ENCODE data around the gene VPS13A.
"Not testable (repeated sequence)": the region's sequence is repeated elsewhere in the genome, so short reads cannot be mapped to it uniquely, and the experiment has no call there.

Gene VPS13A

DNA sequence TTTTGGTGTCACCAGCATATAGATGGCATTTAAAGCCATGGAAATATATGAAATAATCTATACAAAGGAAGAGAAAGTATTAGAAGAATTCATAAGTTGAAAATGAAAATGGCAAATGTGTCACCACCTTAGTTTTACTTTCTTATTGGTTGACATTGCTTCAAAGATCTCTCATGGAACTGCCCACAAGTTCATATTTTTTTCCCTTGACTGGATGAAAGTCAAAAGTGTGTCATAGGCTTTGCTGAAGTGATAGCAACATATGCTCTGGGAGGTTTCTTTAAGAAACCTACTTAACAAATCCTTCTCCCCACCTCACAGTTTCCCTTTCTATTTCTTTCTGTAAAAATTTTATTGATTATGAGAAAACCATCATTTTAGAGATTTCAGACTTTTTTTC, 127.2 kb downstream of the VPS13A start:
- no peak for DNase-seq (ENCODE audit: low read depth in 2 of 2)

GRCh38 chr9:77305622-77306400, 128.5 kb downstream of the VPS13A start:
- DNase-seq (ENCODE audit: low read depth in 2 of 2): no peak

GRCh38 chr9:77307166-77307565, 129.8 kb downstream of the VPS13A start:
- no peak for DNase-seq (ENCODE audit: low read depth in 2 of 2)

DNA sequence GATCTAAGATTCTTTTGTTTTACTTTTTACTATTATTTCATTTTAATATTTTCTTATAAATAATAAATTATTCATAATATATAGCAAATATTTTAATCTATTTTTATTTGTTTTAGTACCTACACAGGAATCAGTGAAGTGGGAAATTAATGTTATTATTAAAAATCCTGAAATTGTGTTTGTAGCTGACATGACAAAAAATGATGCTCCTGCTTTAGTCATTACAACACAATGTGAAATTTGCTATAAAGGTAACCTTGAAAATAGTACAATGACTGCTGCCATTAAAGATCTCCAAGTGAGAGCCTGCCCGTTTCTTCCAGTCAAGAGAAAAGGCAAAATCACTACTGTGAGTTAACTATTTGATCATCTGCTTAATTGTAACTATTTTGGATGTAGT, 138.7 kb downstream of the VPS13A start:
- DNase-seq (ENCODE audit: low read depth in 2 of 2): no peak

- no peak for DNase-seq (ENCODE audit: low read depth in 2 of 2)
These were observed 147.7 kb downstream of the VPS13A start for GRCh38 chr9:77325058-77325457.

DNA sequence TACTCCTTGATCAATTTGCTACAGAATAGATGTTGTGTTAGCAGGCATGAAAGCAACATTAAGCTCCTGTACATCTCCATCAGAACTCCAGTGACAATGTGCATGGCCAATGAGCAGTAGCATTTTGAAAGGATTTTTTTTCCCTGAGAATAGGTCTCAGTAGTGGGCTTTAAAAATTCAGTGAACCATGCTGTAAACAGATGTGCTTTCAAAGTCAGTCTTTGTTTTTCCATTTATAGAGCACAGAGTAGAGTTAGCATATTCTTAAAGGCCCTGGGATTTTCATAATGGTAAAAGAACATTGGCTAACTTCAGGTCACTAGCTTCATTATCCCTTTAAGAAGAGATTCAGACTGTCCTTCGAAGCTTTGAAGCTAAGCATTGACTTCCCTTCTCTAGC, 150.8 kb downstream of the VPS13A start:
- DNase-seq (ENCODE audit: low read depth in 2 of 2): no peak

- DNase-seq (ENCODE audit: low read depth in 2 of 2): no peak
These were observed 192.7 kb downstream of the VPS13A start for GRCh38 chr9:77370064-77370463.

GRCh38 chr9:77374266-77374665, 196.9 kb downstream of the VPS13A start:
- DNase-seq (ENCODE audit: low read depth in 2 of 2): no peak

DNA sequence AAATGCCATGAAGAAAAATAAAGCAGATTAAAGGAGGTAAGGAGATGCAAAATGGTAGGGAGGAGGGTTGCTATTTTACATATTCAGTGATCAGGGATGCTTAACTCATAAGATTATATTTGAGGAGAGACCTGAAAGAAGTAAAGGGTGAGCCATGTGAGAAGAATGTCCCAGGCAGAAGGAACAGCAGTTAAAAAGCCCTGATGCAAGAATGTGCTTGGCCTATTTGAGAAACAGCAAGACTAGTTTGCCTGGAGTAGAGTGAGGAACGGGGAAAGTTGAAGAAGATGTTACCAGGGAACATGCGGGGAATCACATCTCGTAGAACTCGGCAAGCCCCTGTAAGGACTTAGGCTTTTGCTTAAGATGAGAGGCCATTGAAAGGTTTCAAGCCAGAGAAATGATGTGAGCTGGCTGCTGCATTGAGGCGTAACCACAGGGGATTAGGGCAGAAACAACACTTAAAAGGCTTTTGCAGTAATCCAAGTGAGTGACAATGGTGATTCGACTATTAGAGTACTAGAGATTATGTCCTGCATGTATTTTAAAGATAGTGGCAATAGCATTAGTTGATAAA, 198.7 kb downstream of the VPS13A start:
- DNase-seq (ENCODE audit: low read depth in 2 of 2): no peak

GRCh38 chr9:77384406-77384805, 207.1 kb downstream of the VPS13A start:
- DNase-seq (ENCODE audit: low read depth in 2 of 2): no peak

GRCh38 chr9:77386187-77386586, 208.9 kb downstream of the VPS13A start:
- no peak for DNase-seq (ENCODE audit: low read depth in 2 of 2)

DNA sequence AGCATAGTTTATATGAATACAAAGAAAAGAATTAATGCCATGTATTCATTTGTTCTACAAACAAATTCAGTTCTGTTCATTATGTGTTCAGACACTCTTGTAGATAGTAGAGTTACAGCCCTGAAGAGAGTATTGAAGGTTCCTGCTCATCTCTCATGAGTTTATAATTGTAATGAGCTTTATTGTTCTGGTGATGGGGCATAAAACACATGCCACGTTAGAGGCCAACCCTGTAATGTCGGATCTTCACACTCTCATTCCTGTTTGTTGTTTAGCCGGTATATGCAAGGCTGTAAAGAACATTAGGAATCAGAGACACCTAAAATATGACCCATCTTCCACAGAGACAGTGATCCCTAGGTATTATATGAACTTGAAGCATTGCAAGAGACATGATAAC, 214.5 kb downstream of the VPS13A start:
- no peak for DNase-seq (ENCODE audit: low read depth in 2 of 2)

DNA sequence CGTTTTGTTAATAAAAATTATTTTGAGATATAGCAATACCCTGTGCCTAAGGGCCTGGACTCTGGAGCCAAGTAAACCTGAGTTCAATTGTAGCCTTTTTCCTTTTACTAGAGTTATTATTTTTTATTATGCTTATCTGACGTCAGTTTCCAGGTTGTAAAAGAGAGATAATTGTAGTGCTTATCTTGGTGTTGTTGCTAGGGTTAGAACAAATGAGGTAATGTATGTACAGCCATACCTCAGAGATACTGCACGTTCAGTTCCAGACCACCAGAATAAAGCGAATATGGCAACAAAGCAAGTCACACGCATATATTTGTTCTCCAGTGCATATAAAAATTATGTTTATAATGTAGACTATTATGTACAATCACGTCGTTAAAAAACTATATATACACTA, 215.0 kb downstream of the VPS13A start:
- no peak for DNase-seq (ENCODE audit: low read depth in 2 of 2)

GRCh38 chr9:77398581-77398980, 221.2 kb downstream of the VPS13A start:
- not testable (repeated sequence) for DNase-seq (ENCODE audit: low read depth in 2 of 2)

- DNase-seq (ENCODE audit: low read depth in 2 of 2): no peak
These were observed 222.6 kb downstream of the VPS13A start for GRCh38 chr9:77399964-77400363.

DNA sequence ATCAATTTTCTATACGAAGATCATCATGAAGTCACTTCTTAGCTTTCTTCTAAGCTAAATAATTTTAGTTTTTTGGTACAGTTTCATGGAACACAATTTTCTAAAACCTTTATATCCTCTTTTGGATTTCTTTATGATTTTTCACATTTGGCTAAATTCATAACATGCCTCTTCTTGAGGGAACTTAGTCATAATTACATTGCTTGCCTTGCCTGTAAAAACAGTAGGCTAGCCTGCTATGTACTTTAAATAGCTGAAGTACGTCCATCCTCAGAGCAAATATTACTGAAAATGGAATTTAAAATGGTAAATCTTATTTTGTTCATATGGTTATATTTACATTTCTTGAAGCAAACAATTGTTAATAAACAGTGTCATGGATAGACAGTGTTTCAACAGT, 225.0 kb downstream of the VPS13A start:
- no peak for DNase-seq (ENCODE audit: low read depth in 2 of 2)

DNA sequence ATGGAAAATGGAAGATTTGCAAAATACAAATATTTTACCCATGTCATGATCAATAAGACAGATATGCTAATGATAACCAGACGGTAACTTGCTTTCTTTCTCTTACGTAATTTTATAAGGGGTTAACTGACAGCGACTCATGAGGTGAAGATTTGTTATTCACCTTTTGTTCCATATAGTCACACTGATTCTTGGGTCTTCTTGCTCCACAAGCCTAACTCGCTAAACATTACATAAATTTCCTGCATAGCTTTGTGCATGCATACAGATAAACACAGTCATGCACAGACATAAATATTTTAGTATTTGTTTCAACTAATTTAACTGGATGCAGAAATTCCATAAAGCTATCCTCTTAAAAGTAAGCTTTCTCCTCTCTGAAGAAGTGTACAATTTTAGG, 225.9 kb downstream of the VPS13A start:
- no peak for DNase-seq (ENCODE audit: low read depth in 2 of 2)

- DNase-seq (ENCODE audit: low read depth in 2 of 2): not testable (repeated sequence)
These were observed 231.2 kb downstream of the VPS13A start for GRCh38 chr9:77408521-77408920.

GRCh38 chr9:77417566-77417965, 240.2 kb downstream of the VPS13A start:
- DNase-seq (ENCODE audit: low read depth in 2 of 2): no peak

GRCh38 chr9:77418226-77418625, 240.9 kb downstream of the VPS13A start:
- DNase-seq (ENCODE audit: low read depth in 2 of 2): no peak

GRCh38 chr9:77420641-77421040, 243.3 kb downstream of the VPS13A start:
- DNase-seq (ENCODE audit: low read depth in 2 of 2): no peak

DNA sequence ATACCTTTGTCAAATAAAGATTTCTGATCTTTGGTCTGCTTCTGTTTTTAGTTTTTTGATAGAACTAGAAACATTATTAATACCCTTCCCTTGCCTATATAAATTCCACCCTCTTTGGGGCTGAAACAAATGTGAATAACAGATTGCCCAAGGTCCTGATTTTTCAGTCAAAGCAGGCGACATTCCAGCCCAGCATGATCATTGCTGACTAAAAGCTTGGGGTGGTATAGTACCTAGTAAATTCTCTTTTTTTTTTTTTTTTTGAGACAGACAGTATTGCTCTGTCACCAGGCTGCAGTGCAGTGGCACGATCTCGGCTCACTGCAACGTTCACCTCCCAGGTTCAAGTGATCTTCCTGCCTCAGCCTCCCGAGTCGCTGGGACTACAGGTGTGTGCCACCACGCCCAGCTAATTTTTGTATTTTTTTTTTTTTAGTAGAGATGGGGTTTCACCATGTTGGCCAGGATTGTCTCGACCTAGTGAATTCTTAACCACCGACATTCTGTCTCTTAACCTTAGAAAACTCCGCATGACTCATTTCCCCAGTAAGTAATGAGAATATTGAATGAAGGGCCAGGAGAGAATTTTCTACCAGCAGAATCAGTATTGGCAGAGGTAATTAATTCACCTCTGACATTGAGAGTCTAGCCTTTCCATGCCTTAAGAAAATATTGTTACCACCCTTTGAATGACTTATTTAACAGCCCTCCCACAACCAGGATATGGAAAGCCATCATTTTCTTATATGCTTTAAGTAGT, 244.4 kb downstream of the VPS13A start:
- no peak for DNase-seq (ENCODE audit: low read depth in 2 of 2)

DNA sequence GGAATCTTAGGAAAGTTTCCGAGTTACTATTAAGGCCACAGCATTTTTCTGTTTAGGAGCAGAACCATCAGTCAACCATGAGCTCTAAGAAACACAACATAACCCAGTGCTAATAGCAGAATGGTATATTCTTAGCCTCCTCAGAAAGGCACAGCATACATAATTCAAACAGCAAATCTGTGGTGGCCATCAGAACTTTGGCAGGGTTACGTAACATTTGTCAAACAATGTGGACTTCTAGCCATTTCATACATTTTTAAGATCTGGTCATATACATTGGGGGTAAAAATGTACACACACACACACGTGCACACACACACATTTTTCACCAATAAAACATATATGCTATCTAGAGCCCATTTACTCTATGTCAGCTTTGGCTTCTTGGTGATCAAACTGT, 245.6 kb downstream of the VPS13A start:
- DNase-seq (ENCODE audit: low read depth in 2 of 2): no peak
